COLO829 (cell line): ENCODE measurements around the gene NIPSNAP2.
"Not testable (repeated sequence)": the region's sequence is repeated elsewhere in the genome, so short reads cannot be mapped to it uniquely, and the experiment has no call there.

Experiments used
- DNase-seq: peaks from one replicate; pipeline ENCODE4 v3.0.0; 2012; ENCODE audit warnings: low spot score

The NIPSNAP2 gene

DNA sequence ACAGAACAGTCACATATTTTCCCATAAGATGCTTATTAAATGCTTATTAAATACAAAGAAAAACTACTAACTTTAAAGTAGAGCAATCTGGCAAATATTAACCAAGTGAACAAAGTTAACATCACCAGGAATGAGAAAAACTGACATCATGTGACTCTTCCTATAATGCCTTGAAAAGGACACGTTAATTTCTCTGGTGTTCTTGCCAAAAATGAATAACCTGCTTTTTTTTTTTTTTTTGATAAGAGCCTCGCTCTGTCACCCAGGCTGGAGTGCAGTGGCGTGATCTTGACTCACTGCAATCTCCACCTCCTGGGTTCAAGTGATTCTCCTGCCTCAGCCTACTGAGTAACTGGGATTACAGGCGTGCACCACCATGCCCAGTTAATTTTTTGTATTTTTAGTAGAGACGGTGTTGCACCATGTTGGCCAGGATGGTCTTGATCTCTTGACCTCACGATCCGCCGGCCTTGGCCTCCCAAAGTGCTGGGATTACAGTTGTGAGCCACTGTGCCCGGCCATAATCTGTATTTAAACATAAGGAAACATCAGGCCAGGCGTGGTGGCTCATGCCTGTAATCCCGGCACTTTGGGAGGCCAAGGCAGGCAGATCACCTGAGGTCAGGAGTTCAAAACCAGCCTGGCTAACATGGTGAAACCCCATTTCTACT lies 83.2 kb downstream of the NIPSNAP2 start:
- DNase-seq, result not testable (repeated sequence)

DNA sequence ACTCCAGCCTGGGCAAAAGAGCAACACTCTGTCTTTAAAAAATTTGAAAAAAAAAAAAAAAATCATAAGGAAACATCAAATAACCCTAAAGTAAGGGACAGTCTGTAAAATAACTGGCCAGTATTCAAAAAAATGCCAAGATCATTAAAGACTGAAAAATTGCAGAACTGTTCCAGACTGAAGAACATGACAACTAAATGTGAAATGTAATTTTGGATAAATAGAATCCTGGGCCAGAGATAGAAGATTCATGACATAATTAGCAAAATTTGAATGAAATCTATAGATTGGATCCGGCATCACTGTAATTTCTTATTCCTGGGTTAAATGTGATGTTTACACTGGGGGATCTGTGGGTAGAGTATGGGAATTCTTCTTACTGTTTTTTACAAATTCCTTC lies 83.9 kb downstream of the NIPSNAP2 start:
- DNase-seq, result no peak

DNA sequence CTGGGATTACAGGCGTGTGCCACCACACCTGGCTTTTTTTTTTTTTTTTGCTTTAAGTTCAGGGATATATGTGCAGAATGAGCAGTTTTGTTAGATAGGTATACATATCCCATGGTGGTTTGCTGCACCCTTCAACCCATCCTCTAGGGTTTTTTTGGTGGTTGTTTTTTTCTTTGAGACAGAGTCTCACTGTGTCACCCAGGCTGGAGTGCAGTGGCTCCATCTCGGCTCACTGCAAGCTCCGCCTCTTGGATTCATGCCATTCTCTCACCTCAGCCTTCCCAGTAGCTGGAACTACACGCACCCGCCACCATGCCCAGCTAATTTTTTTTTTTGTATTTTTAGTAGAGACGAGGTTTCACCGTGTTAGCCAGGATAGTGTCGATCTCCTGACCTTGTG lies 84.4 kb downstream of the NIPSNAP2 start:
- DNase-seq, result not testable (repeated sequence)
